Thyroid gland (tissue), 4 donors: ENCODE results near the gene ADAMTS12.

Source experiments
- POLR2A ChIP-seq, 2 donors: fragments of 450-650 bp; IDR thresholded peaks; one replicate each; pipeline ENCODE4 v1.6.1; 2017; ENCODE audit warnings: antibody characterized with exemption in 2 of 2, mild to moderate bottlenecking in 2 of 2, moderate library complexity in 1 of 2
- TF ChIP-seq, protein P1 (sequence below), 6 experiments: fragments of 200-600 bp in 3 of 6; fragments of 450-650 bp in 3 of 6; sonication (generic) in 3 of 6; IDR thresholded peaks; one replicate each; pipeline ENCODE4 v1.5.1; 2016 to 2019; ENCODE audit warnings: antibody characterized with exemption in 6 of 6, mild to moderate bottlenecking in 2 of 6, inconsistent platforms in 1 of 6, moderate library complexity in 1 of 6

DNA sequence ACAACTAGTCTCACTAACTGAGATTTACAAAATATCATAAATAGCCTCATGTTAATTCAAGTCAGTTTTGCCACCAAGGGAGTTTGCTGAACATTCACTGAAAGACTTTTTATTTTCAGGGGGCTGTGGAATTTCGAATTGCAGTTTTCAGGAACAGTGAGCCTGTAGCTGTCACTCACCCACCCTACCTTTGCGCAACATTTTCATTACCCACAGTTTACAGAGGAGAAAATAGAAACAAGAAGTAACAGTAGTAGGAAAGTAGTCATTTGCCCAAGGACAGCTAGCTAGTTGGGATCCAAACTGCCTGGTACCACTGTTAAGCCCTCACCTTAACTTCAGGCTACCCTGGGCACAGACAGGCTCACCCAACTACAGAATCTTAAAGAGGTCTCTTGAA lies 154.1 kb downstream of the ADAMTS12 start:
- TF ChIP-seq, protein P1, sequence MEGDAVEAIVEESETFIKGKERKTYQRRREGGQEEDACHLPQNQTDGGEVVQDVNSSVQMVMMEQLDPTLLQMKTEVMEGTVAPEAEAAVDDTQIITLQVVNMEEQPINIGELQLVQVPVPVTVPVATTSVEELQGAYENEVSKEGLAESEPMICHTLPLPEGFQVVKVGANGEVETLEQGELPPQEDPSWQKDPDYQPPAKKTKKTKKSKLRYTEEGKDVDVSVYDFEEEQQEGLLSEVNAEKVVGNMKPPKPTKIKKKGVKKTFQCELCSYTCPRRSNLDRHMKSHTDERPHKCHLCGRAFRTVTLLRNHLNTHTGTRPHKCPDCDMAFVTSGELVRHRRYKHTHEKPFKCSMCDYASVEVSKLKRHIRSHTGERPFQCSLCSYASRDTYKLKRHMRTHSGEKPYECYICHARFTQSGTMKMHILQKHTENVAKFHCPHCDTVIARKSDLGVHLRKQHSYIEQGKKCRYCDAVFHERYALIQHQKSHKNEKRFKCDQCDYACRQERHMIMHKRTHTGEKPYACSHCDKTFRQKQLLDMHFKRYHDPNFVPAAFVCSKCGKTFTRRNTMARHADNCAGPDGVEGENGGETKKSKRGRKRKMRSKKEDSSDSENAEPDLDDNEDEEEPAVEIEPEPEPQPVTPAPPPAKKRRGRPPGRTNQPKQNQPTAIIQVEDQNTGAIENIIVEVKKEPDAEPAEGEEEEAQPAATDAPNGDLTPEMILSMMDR (IDR thresholded peaks at IDR 0.05), result no peak
- no peak for TF ChIP-seq POLR2A (IDR thresholded peaks at IDR 0.05)
